Lung microvascular endothelial cell (primary cell): ENCODE data around the gene LGALS7. TPM values are rescaled to one million over a fixed set of nuclear protein-coding genes. Genes with fewer than 3 reads are reported as not detected.
A peak's percentile ranks its signal among the peaks of the same experiment; 100 is the strongest.
"Not testable (repeated sequence)": the region's sequence is repeated elsewhere in the genome, so short reads cannot be mapped to it uniquely, and the experiment has no call there.

ENCODE experiments used
- DNase-seq, 2 donors: peaks; one replicate each; pipeline versions ENCODE4 v3.0.0 to v3.0.0-alpha.2; 2010; ENCODE audit warnings: low read depth in 2 of 2
- total RNA-seq: library from RNA; depleted of rRNA; stranded (reverse); fragments of >200 nt; gene quantifications from 2 replicates; pipeline ENCODE4 v1.2.1, GENCODE V29; 2014

Gene LGALS7
- total RNA-seq, result not detected in 2 replicates

GRCh38 chr19:38773469-38774177 is at the start of gene LGALS7:
Gene LGALS7, minus strand, starts transcription at chr19:38773517. Its CDS starts 25 bp downstream, at chr19:38773492.
- no peak for DNase-seq

GRCh38 chr19:38821230-38821825 is 48.0 kb upstream of the LGALS7 start:
- not testable (repeated sequence) for DNase-seq

- no peak for DNase-seq
Observed at GRCh38 chr19:38819231-38819920, 46.1 kb upstream of the LGALS7 start.

GRCh38 chr19:38817081-38817480 is 43.8 kb upstream of the LGALS7 start:
- no peak for DNase-seq

GRCh38 chr19:38816131-38816750 is 42.9 kb upstream of the LGALS7 start:
- DNase-seq, result no peak

GRCh38 chr19:38815059-38816001 is 42.0 kb upstream of the LGALS7 start:
- DNase-seq, result no peak

GRCh38 chr19:38813932-38814331 is 40.6 kb upstream of the LGALS7 start:
- DNase-seq, result not testable (repeated sequence)

GRCh38 chr19:38813323-38813722 is 40.0 kb upstream of the LGALS7 start:
- DNase-seq, result no peak

GRCh38 chr19:38812841-38813320 is 39.6 kb upstream of the LGALS7 start, which contains the start of gene LGALS4:
Gene LGALS4, minus strand, starts transcription at chr19:38812945. Its CDS starts 59 bp downstream, at chr19:38812886.
- DNase-seq, result no peak

GRCh38 chr19:38812009-38812840 is 38.9 kb upstream of the LGALS7 start:
- no peak for DNase-seq

GRCh38 chr19:38809592-38810252 is 36.4 kb upstream of the LGALS7 start:
- no peak for DNase-seq

GRCh38 chr19:38808741-38809140 is 35.4 kb upstream of the LGALS7 start:
- no peak for DNase-seq

- not testable (repeated sequence) for DNase-seq
Observed at GRCh38 chr19:38807374-38808098, 34.2 kb upstream of the LGALS7 start.

- DNase-seq, result no peak
Observed at GRCh38 chr19:38806371-38806770, 33.1 kb upstream of the LGALS7 start.

GRCh38 chr19:38805180-38805579 is 31.9 kb upstream of the LGALS7 start:
- peak; percentile 19 to 59 for DNase-seq

- no peak for DNase-seq
Observed at GRCh38 chr19:38803543-38803942, 30.2 kb upstream of the LGALS7 start.

- DNase-seq, result no peak
Observed at GRCh38 chr19:38801359-38802095, 28.2 kb upstream of the LGALS7 start.
